Endothelial cell of umbilical vein (primary cell): Measurements from ENCODE around the gene JCHAIN. TPM values are rescaled to one million over a fixed set of nuclear protein-coding genes. Genes with fewer than 3 reads are reported as not detected.
"Not testable (repeated sequence)": the region's sequence is repeated elsewhere in the genome, so short reads cannot be mapped to it uniquely, and the experiment has no call there.

Experiments used
- BruUV-seq: library from RNA; stranded (reverse); fragments of 400-500 nt; replicated peaks from 2 replicates; lab custom pipeline; 2021; lab: Mats Ljungman, UMichigan
- CTCF ChIA-PET: fragments of 300-600, 350-600 bp; sonication (Branson Sonifier 250); formaldehyde crosslinking; loops from one replicate; lab custom pipeline; 2021; ENCODE audit warnings: antibody characterized with exemption, inconsistent platforms; lab: Charles Lee
- POLR2A ChIA-PET: fragments of 300-600, 350-600 bp; sonication (Branson Sonifier 250); formaldehyde crosslinking; loops from one replicate; lab custom pipeline; 2021; ENCODE audit warnings: antibody characterized with exemption, inconsistent platforms; lab: Charles Lee
- DNase-seq: peaks from one replicate; pipeline ENCODE4 v3.0.0-alpha.2; 2011; ENCODE audit warnings: low read depth, low spot score
- FAIRE-seq: peaks from 2 replicates; lab custom pipeline; 2011; peaks lifted over from hg19 to GRCh38; lab: Jason Lieb, UNC
- H2AFZ ChIP-seq: 2 replicates; pipeline ENCODE4 v1.6.0; 2012; ENCODE audit warnings: low read depth, low read length, control low read depth, inconsistent platforms
- H3K27ac ChIP-seq: 2 replicates; pipeline ENCODE4 v1.5.1; 2011; ENCODE audit warnings: low read depth, mild to moderate bottlenecking, control low read depth, low read length, moderate library complexity; ENCODE audit not compliant: insufficient read depth
- H3K27me3 ChIP-seq, 2 experiments: 2 replicates each; pipeline versions ENCODE4 v1.6.0 to v1.6.1; 2011; ENCODE audit warnings: low read length in 2 of 2, mixed read lengths in 1 of 2; ENCODE audit not compliant: control insufficient read depth in 2 of 2, insufficient read depth in 2 of 2
- H3K36me3 ChIP-seq, 2 experiments: 2 replicates in 1 of 2; 3 replicates in 1 of 2; pipeline ENCODE4 v1.5.1; 2011; ENCODE audit warnings: low read length in 2 of 2, mild to moderate bottlenecking in 1 of 2, moderate library complexity in 1 of 2; ENCODE audit not compliant: control insufficient read depth in 2 of 2, insufficient read depth in 2 of 2; ENCODE audit errors: extremely low read depth in 1 of 2
- H3K4me1 ChIP-seq: 3 replicates; pipeline ENCODE4 v1.5.1; 2011; ENCODE audit warnings: mild to moderate bottlenecking, low read length; ENCODE audit not compliant: control insufficient read depth, insufficient read depth; ENCODE audit errors: extremely low read depth
- H3K4me2 ChIP-seq: 2 replicates; pipeline ENCODE4 v1.6.1; 2011; ENCODE audit warnings: low read length, control low read depth, mixed read lengths; ENCODE audit not compliant: insufficient read depth
- H3K4me3 ChIP-seq, 3 experiments: fragments of 200-600 bp in 1 of 3; sonication (generic), shearing (Covaris generic) in 1 of 3; replicated peaks in 1 of 3; 2 replicates each; pipeline ENCODE4 v1.5.1; 2011 to 2016; ENCODE audit warnings: control low read depth in 3 of 3, low read length in 3 of 3, mild to moderate bottlenecking in 2 of 3, inconsistent platforms in 1 of 3, low read depth in 1 of 3, moderate library complexity in 1 of 3; ENCODE audit not compliant: insufficient read depth in 1 of 3
- H3K79me2 ChIP-seq: 2 replicates; pipeline ENCODE4 v1.6.0; 2012; ENCODE audit warnings: low read length, inconsistent platforms; ENCODE audit not compliant: control insufficient read depth, insufficient read depth
- H3K9ac ChIP-seq: replicated peaks from 2 replicates; pipeline ENCODE3; 2011; ENCODE audit warnings: low read length, control low read depth; ENCODE audit not compliant: insufficient read depth; ENCODE audit errors: extremely low read depth
- H3K9me1 ChIP-seq: replicated peaks from 3 replicates; pipeline ENCODE4 v1.6.0; 2011; ENCODE audit warnings: mild to moderate bottlenecking, low read length; ENCODE audit not compliant: control insufficient read depth, insufficient read depth; ENCODE audit errors: extremely low read depth
- H3K9me3 ChIP-seq: replicated peaks from 2 replicates; pipeline ENCODE4 v1.5.1; 2012; ENCODE audit warnings: low read length, inconsistent platforms; ENCODE audit not compliant: control insufficient read depth, insufficient read depth
- H4K20me1 ChIP-seq: replicated peaks from 2 replicates; pipeline ENCODE3; 2011; ENCODE audit warnings: mild to moderate bottlenecking, low read length; ENCODE audit not compliant: control insufficient read depth, insufficient read depth; ENCODE audit errors: extremely low read depth
- CTCF ChIP-seq, 2 donors: IDR thresholded peaks; 1 replicate in 1 of 2; 2 replicates in 1 of 2; pipeline ENCODE4 v1.5.1; 2011; ENCODE audit warnings: low read length in 2 of 2, mild to moderate bottlenecking in 2 of 2, moderate library complexity in 2 of 2, control low read depth in 1 of 2, inconsistent platforms in 1 of 2, low read depth in 1 of 2; ENCODE audit not compliant: insufficient read depth in 1 of 2; ENCODE audit errors: extremely low read depth in 1 of 2
- EZH2 ChIP-seq: IDR thresholded peaks from 2 replicates; pipeline ENCODE4 v1.6.1; 2012; ENCODE audit warnings: borderline replicate concordance, low read depth, mild to moderate bottlenecking, moderate library complexity, low read length, inconsistent platforms; ENCODE audit not compliant: severe bottlenecking
- FOS ChIP-seq: IDR thresholded peaks from 2 replicates; pipeline ENCODE4 v1.6.1; 2011; ENCODE audit warnings: mild to moderate bottlenecking, low read length, moderate library complexity, borderline replicate concordance; ENCODE audit not compliant: insufficient read depth
- JUN ChIP-seq: IDR thresholded peaks from 2 replicates; pipeline ENCODE4 v1.6.1; 2011; ENCODE audit warnings: borderline replicate concordance, low read depth; ENCODE audit not compliant: insufficient read length, insufficient read depth
- MAX ChIP-seq: IDR thresholded peaks from 2 replicates; pipeline ENCODE4 v1.6.1; 2011; ENCODE audit not compliant: insufficient read depth, insufficient read length
- MYC ChIP-seq: IDR thresholded peaks from one replicate; pipeline ENCODE4 v1.6.1; 2011; ENCODE audit warnings: mild to moderate bottlenecking, low read depth, low read length
- POLR2A ChIP-seq: IDR thresholded peaks from 2 replicates; pipeline ENCODE4 v1.6.1; 2012; ENCODE audit warnings: low read depth, mild to moderate bottlenecking, control low read depth, low read length
- POLR2AphosphoS5 ChIP-seq: IDR thresholded peaks from 2 replicates; pipeline ENCODE4 v1.6.1; 2012; ENCODE audit warnings: low read depth, mild to moderate bottlenecking, control low read depth, low read length, moderate library complexity; ENCODE audit not compliant: insufficient read depth
- dilution Hi-C: fragments of 300-500 bp; cut with MboI; formaldehyde crosslinking; loops from one replicate; pipeline ENCODE4 v1.15.0; 2019; ENCODE audit warnings: low sequenced_read_pairs; ENCODE audit not compliant: extremely low pct_ligation_motif_present
- intact Hi-C: fragments of 100-400 bp; cut with micrococcal nuclease; formaldehyde crosslinking; loops from one replicate; pipeline ENCODE4 v1.10.0; 2022
- polyA plus RNA-seq, 4 experiments: library from polyadenylated mRNA; depleted of rRNA in 3 of 4; stranded (reverse) in 3 of 4; unstranded in 1 of 4; fragments of >200 nt; gene quantifications; 2 replicates each; pipeline versions ENCODE4 v1.2.1 to v1.2.3, GENCODE V29; 2011 to 2012; ENCODE audit warnings: missing spikeins in 1 of 4
- total RNA-seq: library from RNA; stranded (reverse); gene quantifications from 2 replicates; pipeline ENCODE4 v1.2.3, GENCODE V29; 2021

The JCHAIN gene
- total and polyA plus RNA-seq, 2 donors (not counting 3 experiments of a cell fraction or from before 2014, with no cell fraction given): not detected

GRCh38 chr4:70651864-70652506 is 14.3 kb downstream of the JCHAIN start:
- H3K9ac ChIP-seq: no peak overlapping the region
- no peaks in the 10 kb centered on the region for H3K36me3 ChIP-seq
- no peaks in the 10 kb centered on the region for H3K79me2 ChIP-seq
- no peak overlapping the region for H3K4me3 ChIP-seq
- H2AFZ ChIP-seq: peak overlapping the region; percentile 66
- CTCF ChIA-PET: interaction anchor here (0.6 to 5.4 kb wide), 17 partner anchors 9 to 1652 kb away, joined by 3 to 78 read pairs (median 4); partner anchors contain the start of gene JCHAIN
- dilution Hi-C loops (no loop called here), intact Hi-C loops (loop anchor here (1.0 to 10.0 kb wide), 5 partner anchors 50 to 1651 kb away; no protein-coding TSS in a partner anchor)
- FAIRE-seq (peak; percentile 64), DNase-seq (peak; percentile 55)
- H3K27me3 ChIP-seq: peaks cover 0 to 8% of the 10 kb centered on the region in 2 experiments
- H3K9me1 ChIP-seq: no peaks in the 10 kb centered on the region
- BruUV-seq: no TSS peak
- POLR2A ChIA-PET: no interaction called here
- no peaks in the 10 kb centered on the region for H4K20me1 ChIP-seq
- peaks cover 12% of the 10 kb centered on the region for H3K4me1 ChIP-seq
- H3K4me2 ChIP-seq: peak overlapping the region; percentile 65
- TF ChIP-seq POLR2A (no peak), EZH2 (no peak), FOS (no peak), MYC (no peak), POLR2AphosphoS5 (no peak), JUN (no peak), CTCF (IDR thresholded peaks at IDR 0.05; ENCODE audit: extremely low read depth in 1 of 2, insufficient read depth in 1 of 2, low read depth in 1 of 2, low read length in 2 of 2) (peak; percentile 23 to 29), MAX (no peak)
- no peaks in the 10 kb centered on the region for H3K9me3 ChIP-seq
- H3K27ac ChIP-seq: no peak overlapping the region

- DNase-seq, dilution Hi-C loops, H3K27ac ChIP-seq, H2AFZ ChIP-seq, H3K79me2 ChIP-seq, POLR2A ChIA-PET, H3K4me3 ChIP-seq, H3K9me1 ChIP-seq, H4K20me1 ChIP-seq, H3K36me3 ChIP-seq, H3K9me3 ChIP-seq, H3K27me3 ChIP-seq, H3K9ac ChIP-seq, H3K4me2 ChIP-seq, FAIRE-seq, BruUV-seq: not testable (repeated sequence)
- intact Hi-C loops: loop anchor here (5.0 to 10.0 kb wide), 2 partner anchors 48 to 534 kb away; no protein-coding TSS in a partner anchor
- CTCF ChIA-PET: interaction anchor here (1.0 to 5.4 kb wide), 6 partner anchors 203 to 1653 kb away, joined by 3 to 78 read pairs (median 4); no protein-coding TSS in a partner anchor
- H3K4me1 ChIP-seq: peaks cover 12% of the 10 kb centered on the region
Measured at GRCh38 chr4:70650741-70651140, 15.6 kb downstream of the JCHAIN start.
